ENCODE data around the gene LTBP4. TPM values are rescaled to one million over a fixed set of nuclear protein-coding genes. Genes with fewer than 3 reads are reported as not detected.
A peak's percentile ranks its signal among the peaks of the same experiment; 100 is the strongest.

The LTBP4 gene
- total RNA-seq, 2 donors from 2014 or later, result 160 to 500 TPM

DNA sequence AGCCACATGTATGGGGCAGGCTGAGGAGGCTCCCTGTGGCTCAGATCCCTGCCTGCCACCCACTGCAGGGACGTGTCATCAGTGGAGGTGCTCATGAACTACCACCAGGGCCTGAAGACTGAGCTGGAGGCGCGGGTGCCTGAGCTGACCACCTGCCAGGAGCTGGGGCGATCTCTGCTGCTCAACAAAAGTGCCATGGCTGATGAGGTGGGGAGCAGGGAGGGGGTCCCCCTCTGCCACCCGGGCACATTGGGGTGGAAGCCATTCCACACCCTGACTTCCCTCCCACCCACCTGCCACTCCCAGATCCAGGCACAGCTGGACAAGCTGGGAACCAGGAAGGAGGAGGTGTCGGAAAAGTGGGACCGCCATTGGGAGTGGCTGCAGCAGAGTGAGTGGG is 35.8 kb upstream of the LTBP4 start:
- no peak for TF ChIP-seq POLR2AphosphoS5 (IDR thresholded peaks at IDR 0.05)
- TF ChIP-seq POLR2A (IDR thresholded peaks at IDR 0.05), result no peak
- TF ChIP-seq, protein P1, sequence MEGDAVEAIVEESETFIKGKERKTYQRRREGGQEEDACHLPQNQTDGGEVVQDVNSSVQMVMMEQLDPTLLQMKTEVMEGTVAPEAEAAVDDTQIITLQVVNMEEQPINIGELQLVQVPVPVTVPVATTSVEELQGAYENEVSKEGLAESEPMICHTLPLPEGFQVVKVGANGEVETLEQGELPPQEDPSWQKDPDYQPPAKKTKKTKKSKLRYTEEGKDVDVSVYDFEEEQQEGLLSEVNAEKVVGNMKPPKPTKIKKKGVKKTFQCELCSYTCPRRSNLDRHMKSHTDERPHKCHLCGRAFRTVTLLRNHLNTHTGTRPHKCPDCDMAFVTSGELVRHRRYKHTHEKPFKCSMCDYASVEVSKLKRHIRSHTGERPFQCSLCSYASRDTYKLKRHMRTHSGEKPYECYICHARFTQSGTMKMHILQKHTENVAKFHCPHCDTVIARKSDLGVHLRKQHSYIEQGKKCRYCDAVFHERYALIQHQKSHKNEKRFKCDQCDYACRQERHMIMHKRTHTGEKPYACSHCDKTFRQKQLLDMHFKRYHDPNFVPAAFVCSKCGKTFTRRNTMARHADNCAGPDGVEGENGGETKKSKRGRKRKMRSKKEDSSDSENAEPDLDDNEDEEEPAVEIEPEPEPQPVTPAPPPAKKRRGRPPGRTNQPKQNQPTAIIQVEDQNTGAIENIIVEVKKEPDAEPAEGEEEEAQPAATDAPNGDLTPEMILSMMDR (IDR thresholded peaks at IDR 0.05), result no peak
- intact Hi-C loops (cut with DNase I), result no loop called here
- Histone ChIP-seq H3K9me3 (no peaks in the 10 kb centered on the region), H3K27me3 (replicated peaks; ENCODE audit: insufficient read depth) (no peaks in the 10 kb centered on the region), H3K4me1 (replicated peaks) (peaks cover 7% of the 10 kb centered on the region), H3K36me3 (no peaks in the 10 kb centered on the region), H3K27ac (no peak overlapping the region), H3K4me3 (no peak overlapping the region)
- 67% methylated on average over 7 of the region's 7 CpGs for WGBS
- no peak for DNase-seq (ENCODE audit: low spot score)

DNA sequence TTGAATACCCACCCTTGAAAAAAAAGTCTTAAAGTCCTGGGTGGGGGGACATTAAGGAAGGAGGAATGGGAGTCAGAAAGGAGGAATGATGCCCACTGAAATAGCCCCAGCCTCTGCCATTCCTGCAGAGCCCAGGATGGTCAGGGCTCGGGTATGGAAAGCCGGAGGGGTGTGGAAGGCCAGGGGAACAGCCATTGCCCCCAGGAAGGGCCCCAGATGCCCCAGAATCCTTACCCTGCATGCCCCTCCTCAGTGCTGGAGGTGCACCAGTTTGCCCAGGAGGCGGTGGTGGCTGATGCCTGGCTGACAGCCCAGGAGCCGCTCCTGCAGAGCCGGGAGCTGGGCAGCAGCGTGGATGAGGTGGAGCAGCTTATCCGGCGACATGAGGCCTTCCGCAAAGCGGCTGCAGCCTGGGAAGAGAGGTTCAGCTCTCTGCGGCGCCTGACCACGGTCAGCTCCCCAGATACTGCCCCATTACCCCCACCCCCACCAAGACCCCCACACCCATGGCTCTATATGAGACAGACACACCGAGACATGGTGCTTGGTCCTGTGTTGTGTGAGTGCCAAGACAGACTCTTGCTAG is 35.2 kb upstream of the LTBP4 start:
- H3K27ac ChIP-seq, result no peak overlapping the region

DNA sequence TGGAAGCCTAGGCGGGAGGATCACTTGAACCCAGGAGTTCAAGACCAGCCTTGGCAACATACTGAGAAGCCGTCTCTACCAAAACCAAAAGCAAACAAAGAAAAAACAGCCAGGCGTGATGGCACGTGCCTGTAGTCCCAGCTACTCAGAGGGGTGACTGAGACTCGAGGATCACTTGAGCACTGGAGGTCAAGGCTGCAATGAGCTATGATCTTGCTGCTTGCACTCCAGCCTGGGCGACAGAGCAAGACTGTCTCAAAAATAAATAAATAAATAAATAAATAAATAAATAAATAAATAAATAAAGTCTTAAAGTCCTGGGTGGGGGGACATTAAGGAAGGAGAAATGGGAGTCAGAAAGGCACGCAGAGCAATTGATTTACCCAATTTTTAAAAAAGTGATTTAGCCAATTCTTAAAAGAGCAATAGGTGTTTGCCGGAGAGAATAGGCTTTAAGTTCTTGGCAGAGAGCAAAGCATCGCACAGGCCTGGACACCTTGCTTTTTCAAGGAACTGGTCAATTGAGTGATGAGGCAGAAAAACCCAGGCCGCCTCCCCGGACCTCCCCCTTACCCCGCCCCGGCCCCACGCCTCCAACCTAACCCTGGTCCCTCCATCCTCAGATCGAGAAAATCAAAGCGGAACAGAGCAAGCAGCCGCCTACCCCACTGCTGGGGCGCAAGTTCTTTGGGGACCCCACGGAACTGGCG is 34.0 kb upstream of the LTBP4 start:
- no peaks in the 10 kb centered on the region for H3K36me3 ChIP-seq
- peaks cover 7% of the 10 kb centered on the region for H3K4me1 ChIP-seq (replicated peaks)
- H3K4me3 ChIP-seq, result peak overlapping the region; percentile 13 to 21
- 22% methylated on average over 20 of the region's 20 CpGs for WGBS
- H3K9me3 ChIP-seq, result no peaks in the 10 kb centered on the region
- intact Hi-C loops (cut with DNase I), result no loop called here
- H3K27ac ChIP-seq, result no peak overlapping the region
- no peak for TF ChIP-seq POLR2A (IDR thresholded peaks at IDR 0.05)
- TF ChIP-seq, protein P1 (IDR thresholded peaks at IDR 0.05), result no peak
- TF ChIP-seq POLR2AphosphoS5 (IDR thresholded peaks at IDR 0.05), result no peak
- no peak for DNase-seq (ENCODE audit: low spot score)
- no peaks in the 10 kb centered on the region for H3K27me3 ChIP-seq (replicated peaks; ENCODE audit: insufficient read depth)

More for the DNA sequence above, 35.2 kb upstream of the LTBP4 start:
- TF ChIP-seq POLR2AphosphoS5 (IDR thresholded peaks at IDR 0.05) (no peak), POLR2A (IDR thresholded peaks at IDR 0.05) (no peak)
- TF ChIP-seq, protein P1 (IDR thresholded peaks at IDR 0.05), result no peak
- no peaks in the 10 kb centered on the region for H3K9me3 ChIP-seq
- H3K4me1 ChIP-seq (replicated peaks), result peaks cover 7% of the 10 kb centered on the region
- DNase-seq (ENCODE audit: low spot score), result no peak
- H3K36me3 ChIP-seq, result no peaks in the 10 kb centered on the region
- WGBS, result 63% methylated on average over 14 of the region's 14 CpGs
- H3K27me3 ChIP-seq (replicated peaks; ENCODE audit: insufficient read depth), result no peaks in the 10 kb centered on the region
- intact Hi-C loops (cut with DNase I), result no loop called here
- no peak overlapping the region for H3K4me3 ChIP-seq

DNA sequence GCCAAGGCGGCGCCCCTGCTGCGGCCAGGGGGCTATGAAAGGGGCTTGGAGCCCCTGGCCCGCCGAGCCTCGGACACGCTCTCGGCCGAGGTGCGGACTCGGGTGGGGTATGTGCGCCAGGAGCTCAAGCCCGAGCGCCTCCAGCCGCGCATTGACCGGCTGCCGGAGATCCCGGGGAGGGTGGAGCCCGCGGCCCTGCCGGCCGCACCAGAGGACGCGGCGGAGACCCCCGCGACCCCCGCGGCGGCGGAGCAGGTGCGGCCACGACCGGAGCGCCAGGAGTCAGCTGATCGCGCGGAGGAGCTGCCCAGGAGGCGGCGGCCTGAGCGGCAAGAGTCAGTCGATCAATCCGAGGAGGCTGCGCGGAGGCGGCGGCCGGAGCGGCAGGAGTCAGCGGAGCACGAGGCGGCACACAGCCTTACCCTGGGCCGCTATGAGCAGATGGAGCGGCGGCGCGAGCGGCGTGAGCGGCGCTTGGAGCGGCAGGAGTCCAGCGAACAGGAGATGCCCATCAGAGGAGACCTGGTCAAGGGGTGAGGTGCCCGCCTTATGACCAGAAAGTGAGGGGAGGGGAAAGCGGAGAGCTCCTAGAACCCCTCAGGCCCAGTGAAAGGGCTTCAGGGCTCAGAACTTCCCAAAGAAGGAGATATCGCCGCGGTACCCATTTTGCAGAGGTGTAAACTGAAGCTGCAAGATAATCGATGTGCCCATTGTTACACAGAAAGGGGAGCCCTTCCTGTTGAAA is 33.2 kb upstream of the LTBP4 start:
- Histone ChIP-seq H3K36me3 (no peaks in the 10 kb centered on the region), H3K27me3 (replicated peaks; ENCODE audit: insufficient read depth) (no peaks in the 10 kb centered on the region), H3K27ac (no peak overlapping the region), H3K4me3 (peak overlapping the region; percentile 13 to 21), H3K9me3 (no peaks in the 10 kb centered on the region), H3K4me1 (replicated peaks) (peaks cover 7% of the 10 kb centered on the region)
- DNase-seq (ENCODE audit: low spot score), result no peak
- WGBS, result 11% methylated on average over 45 of the region's 70 CpGs
- intact Hi-C loops (cut with DNase I), result no loop called here
- TF ChIP-seq POLR2AphosphoS5 (IDR thresholded peaks at IDR 0.05) (no peak), POLR2A (IDR thresholded peaks at IDR 0.05) (no peak)
- TF ChIP-seq, protein P1 (IDR thresholded peaks at IDR 0.05), result no peak
